ENCODE results near the gene DNAJC27.

DNA sequence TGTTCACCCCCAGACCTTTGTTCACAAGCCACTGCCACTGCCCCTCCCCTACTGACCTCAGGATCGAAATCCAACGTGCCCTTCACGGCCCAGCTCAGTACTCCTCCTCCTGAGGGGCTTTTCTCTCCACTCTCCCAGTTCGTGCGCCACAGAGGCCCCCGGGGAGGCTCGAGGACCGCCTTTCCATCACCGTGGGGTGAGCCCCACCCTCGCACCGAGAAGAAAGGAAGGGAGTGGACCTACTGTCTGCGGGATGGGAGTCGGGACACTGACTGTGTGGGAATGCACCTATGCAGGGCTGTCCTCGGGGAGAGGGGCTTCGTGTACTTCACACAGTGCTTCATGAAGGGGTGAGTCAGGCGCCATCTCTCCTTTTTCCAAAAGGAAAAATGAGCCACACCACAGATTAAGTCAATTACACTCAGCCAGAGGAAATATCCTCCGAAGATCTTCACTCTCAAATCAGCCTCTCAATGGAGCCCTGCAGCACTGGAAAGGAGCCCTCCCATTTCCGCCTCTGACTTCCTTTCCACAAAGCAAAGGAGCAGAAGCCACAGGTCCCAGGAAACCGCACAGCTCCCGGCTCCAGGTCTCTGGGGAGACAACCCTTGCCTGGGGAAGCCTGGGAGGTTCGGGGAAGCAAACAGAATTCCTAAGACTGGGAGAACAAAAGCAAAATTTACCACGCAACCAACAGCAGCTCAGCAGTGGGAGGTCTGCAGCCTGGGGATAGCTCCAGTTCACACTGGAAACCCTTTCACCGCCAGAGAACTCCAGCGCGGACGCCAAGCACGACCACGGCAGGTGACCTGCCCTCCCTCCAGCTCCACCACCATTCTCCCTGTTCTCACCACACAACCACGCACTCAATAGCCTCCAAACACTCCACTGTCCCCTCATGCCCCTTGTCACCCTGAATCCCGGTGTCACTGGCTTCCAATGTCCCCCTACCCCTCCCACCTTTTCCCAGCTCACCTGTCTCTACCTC lies 73.3 kb downstream of the DNAJC27 start:
- TF ChIP-seq MXI1 (IDR thresholded peaks at IDR 0.05; ENCODE audit: low read depth, low read length) (no peak), RAD21 (IDR thresholded peaks at IDR 0.05; ENCODE audit: low read length) (no peak), RCOR1 (IDR thresholded peaks at IDR 0.05; ENCODE audit: low read length) (no peak), POLR2AphosphoS5 (IDR thresholded peaks at IDR 0.05; ENCODE audit: low read depth, low read length) (no peak), FOXJ3 (CRISPR knock-in tag; IDR thresholded peaks at IDR 0.05) (no peak), YY1 (IDR thresholded peaks at IDR 0.05; ENCODE audit: low read depth) (no peak), EP300 (IDR thresholded peaks at IDR 0.05; ENCODE audit: borderline replicate concordance in 1 of 2, low read depth in 1 of 2, low read length in 1 of 2) (no peak), GABPA (IDR thresholded peaks at IDR 0.05; ENCODE audit: low read depth) (no peak), SIN3A (IDR thresholded peaks at IDR 0.05; ENCODE audit: borderline replicate concordance, low read depth, low read length) (no peak), MEF2A (IDR thresholded peaks at IDR 0.05; ENCODE audit: borderline replicate concordance, low read depth) (no peak)
- TF ChIP-seq, protein P1, sequence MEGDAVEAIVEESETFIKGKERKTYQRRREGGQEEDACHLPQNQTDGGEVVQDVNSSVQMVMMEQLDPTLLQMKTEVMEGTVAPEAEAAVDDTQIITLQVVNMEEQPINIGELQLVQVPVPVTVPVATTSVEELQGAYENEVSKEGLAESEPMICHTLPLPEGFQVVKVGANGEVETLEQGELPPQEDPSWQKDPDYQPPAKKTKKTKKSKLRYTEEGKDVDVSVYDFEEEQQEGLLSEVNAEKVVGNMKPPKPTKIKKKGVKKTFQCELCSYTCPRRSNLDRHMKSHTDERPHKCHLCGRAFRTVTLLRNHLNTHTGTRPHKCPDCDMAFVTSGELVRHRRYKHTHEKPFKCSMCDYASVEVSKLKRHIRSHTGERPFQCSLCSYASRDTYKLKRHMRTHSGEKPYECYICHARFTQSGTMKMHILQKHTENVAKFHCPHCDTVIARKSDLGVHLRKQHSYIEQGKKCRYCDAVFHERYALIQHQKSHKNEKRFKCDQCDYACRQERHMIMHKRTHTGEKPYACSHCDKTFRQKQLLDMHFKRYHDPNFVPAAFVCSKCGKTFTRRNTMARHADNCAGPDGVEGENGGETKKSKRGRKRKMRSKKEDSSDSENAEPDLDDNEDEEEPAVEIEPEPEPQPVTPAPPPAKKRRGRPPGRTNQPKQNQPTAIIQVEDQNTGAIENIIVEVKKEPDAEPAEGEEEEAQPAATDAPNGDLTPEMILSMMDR (IDR thresholded peaks at IDR 0.05): no peak
- TF ChIP-seq, protein P2, sequence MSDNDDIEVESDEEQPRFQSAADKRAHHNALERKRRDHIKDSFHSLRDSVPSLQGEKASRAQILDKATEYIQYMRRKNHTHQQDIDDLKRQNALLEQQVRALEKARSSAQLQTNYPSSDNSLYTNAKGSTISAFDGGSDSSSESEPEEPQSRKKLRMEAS (IDR thresholded peaks at IDR 0.05; ENCODE audit: low read depth): no peak
- TF ChIP-seq, protein P3, sequence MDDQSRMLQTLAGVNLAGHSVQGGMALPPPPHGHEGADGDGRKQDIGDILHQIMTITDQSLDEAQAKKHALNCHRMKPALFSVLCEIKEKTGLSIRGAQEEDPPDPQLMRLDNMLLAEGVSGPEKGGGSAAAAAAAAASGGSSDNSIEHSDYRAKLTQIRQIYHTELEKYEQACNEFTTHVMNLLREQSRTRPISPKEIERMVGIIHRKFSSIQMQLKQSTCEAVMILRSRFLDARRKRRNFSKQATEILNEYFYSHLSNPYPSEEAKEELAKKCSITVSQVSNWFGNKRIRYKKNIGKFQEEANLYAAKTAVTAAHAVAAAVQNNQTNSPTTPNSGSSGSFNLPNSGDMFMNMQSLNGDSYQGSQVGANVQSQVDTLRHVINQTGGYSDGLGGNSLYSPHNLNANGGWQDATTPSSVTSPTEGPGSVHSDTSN (IDR thresholded peaks at IDR 0.05): no peak
